SK-N-SH (cell line): ENCODE results near the gene ZFYVE26.

ENCODE experiments used
- EP300 ChIP-seq, 2 experiments: IDR thresholded peaks; 2 replicates each; pipeline versions ENCODE4 v1.4.0 to v1.6.1; 2012; ENCODE audit warnings: borderline replicate concordance in 1 of 2, low read depth in 1 of 2, low read length in 1 of 2
- FOXJ3 ChIP-seq: sonication (generic); formaldehyde crosslinking; IDR thresholded peaks from 2 replicates; pipeline ENCODE4 v1.5.1; 2020; ENCODE audit warnings: mild to moderate bottlenecking, missing genetic modification reagents
- JUND ChIP-seq: IDR thresholded peaks from 2 replicates; pipeline ENCODE4 v1.4.0; 2012
- MEF2A ChIP-seq: IDR thresholded peaks from 2 replicates; pipeline ENCODE4 v1.4.0; 2012; ENCODE audit warnings: low read depth, borderline replicate concordance
- POLR2AphosphoS5 ChIP-seq: IDR thresholded peaks from 2 replicates; pipeline ENCODE4 v1.6.1; 2012; ENCODE audit warnings: low read depth, low read length
- RCOR1 ChIP-seq: fragments of 150-350 bp; IDR thresholded peaks from 2 replicates; pipeline ENCODE4 v1.6.1; 2017; ENCODE audit warnings: antibody characterized with exemption, low read length
- SMC3 ChIP-seq: IDR thresholded peaks from 2 replicates; pipeline ENCODE4 v1.6.1; 2012; ENCODE audit warnings: low read depth, low read length, improper control_type of control experiment
- TCF12 ChIP-seq: IDR thresholded peaks from 2 replicates; pipeline ENCODE4 v1.4.0; 2012
- TF ChIP-seq, protein P1 (sequence below): fragments of 200-600 bp; sonication (generic); IDR thresholded peaks from 2 replicates; pipeline ENCODE4 v1.6.1; 2017; ENCODE audit warnings: antibody characterized with exemption, mild to moderate bottlenecking, moderate library complexity

DNA sequence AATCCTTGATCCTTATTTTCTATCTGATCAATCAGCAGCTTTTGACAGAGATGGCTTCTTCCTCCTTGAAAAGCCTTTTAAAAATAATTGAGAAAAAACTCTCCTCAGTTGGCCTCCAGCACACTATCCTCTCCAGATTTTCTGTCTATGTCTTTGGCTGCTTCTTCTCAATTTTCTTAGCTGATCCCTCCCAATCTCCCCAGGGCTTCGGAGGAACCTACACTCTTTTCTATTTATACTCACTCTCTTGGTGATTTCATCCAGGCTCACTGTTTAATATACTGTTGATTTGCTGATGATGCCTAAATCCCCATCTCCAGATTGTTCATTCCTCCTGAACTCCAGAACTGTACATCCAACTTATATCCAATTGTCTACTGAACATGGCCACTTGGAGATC, 59.9 kb downstream of the ZFYVE26 start:
- no peak for TF ChIP-seq RCOR1
- TF ChIP-seq, protein P1, sequence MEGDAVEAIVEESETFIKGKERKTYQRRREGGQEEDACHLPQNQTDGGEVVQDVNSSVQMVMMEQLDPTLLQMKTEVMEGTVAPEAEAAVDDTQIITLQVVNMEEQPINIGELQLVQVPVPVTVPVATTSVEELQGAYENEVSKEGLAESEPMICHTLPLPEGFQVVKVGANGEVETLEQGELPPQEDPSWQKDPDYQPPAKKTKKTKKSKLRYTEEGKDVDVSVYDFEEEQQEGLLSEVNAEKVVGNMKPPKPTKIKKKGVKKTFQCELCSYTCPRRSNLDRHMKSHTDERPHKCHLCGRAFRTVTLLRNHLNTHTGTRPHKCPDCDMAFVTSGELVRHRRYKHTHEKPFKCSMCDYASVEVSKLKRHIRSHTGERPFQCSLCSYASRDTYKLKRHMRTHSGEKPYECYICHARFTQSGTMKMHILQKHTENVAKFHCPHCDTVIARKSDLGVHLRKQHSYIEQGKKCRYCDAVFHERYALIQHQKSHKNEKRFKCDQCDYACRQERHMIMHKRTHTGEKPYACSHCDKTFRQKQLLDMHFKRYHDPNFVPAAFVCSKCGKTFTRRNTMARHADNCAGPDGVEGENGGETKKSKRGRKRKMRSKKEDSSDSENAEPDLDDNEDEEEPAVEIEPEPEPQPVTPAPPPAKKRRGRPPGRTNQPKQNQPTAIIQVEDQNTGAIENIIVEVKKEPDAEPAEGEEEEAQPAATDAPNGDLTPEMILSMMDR: no peak
- no peak for TF ChIP-seq POLR2AphosphoS5
- no peak for TF ChIP-seq SMC3
- TF ChIP-seq FOXJ3: no peak
- TF ChIP-seq EP300 (IDR thresholded peaks at IDR 0.05; ENCODE audit: borderline replicate concordance in 1 of 2, low read depth in 1 of 2, low read length in 1 of 2): no peak
- TF ChIP-seq JUND: no peak
- no peak for TF ChIP-seq MEF2A
- no peak for TF ChIP-seq TCF12
